NCI-H1105 treated with DMSO at 0.1 percent for 48 hours (cell line): ENCODE data around the gene NDUFS8.

Experiments
- DNase-seq: peaks from one replicate; lab custom pipeline; 2025; lab: John Stamatoyannopoulos, UW

NDUFS8 gene

DNA sequence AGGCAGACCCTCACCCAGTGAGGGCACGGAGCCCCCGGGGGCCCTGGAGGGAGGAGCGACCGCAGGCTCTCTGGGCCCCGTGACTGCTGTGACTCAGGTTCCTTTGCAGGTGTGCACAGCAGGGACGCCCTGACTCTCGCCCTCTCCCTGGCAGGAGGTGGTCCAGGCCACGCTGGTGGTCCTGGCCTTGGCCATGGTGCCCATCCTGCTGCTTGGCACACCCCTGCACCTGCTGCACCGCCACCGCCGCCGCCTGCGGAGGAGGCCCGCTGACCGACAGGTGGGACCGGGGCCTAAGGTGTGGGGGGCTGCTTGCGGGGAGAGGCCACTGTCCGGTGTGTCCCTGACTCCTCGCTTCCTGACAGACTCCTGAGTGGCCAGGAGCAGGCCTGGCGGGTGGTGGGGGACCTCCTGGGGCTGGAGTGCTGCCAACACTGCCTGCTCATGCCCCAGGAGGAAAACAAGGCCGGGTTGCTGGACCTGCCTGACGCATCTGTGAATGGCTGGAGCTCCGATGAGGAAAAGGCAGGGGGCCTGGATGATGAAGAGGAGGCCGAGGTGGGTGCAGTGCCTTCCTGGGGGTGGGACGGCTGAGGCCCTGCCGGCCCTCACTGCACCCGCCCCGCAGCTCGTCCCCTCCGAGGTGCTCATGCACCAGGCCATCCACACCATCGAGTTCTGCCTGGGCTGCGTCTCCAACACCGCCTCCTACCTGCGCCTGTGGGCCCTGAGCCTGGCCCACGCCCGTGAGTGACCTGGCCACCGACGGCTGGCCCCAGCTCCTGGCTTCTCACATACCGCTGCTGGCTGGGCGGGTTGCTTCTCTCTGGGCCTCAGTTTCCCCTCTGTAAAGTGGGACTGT, 19.3 kb downstream of the NDUFS8 start:
- no peak for DNase-seq

DNA sequence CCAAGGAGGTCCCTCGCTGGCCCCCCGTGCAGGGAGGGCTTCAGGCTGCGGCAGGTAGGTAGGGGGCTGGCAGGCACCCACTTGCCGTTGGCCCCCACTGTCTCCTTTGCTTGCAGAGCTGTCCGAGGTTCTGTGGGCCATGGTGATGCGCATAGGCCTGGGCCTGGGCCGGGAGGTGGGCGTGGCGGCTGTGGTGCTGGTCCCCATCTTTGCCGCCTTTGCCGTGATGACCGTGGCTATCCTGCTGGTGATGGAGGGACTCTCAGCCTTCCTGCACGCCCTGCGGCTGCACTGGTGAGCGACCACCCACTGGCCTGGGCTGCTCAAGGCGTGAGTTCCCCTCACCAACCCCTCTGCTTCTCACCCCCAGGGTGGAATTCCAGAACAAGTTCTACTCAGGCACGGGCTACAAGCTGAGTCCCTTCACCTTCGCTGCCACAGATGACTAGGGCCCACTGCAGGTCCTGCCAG, 19.9 kb downstream of the NDUFS8 start:
- no peak for DNase-seq

DNA sequence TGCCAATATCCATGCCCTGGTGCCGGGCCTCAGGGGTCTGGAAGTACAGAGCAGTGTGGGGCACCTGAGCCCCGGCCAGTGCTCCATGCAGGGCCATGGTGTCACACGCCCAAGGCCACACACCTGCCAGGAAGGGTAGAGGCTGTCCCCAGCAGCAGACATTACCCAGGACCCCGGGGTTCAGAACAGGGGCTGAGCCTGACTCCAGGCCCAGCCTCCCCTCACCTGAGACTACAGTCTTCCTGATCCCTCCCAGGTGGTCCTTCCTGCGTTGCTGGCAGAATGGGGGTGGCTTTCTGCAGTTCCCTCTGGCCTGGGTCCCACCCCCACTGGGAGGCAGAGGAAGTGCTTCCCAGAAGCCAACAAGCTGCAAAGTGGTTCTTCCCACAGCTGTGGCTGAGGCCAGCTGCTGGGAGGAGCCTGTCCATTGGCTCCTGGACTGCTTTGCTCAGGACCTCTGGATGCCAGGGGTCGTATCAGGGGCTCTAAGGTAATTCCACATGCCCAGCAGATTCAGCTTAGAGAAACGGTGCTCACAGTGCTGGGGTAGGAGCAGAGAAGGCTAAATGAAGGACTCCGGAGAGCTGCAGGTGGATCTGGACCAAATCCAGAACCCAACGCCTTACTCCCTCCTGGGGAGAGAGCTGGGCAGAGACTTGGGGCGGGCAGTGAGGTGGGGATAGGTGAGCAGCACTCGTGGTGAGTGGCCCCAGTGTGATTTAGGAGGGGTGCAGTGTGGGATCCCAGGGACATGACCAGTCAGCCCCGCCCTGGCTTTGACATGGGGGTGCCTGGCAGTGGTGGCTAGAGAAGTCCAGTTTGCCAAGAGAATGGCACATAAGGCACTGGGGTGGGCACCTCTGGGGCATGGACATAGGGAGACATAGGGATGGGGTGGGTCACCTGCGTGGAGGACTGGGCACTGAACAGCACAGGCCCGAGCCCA, 21.0 kb downstream of the NDUFS8 start:
- no peak for DNase-seq

DNA sequence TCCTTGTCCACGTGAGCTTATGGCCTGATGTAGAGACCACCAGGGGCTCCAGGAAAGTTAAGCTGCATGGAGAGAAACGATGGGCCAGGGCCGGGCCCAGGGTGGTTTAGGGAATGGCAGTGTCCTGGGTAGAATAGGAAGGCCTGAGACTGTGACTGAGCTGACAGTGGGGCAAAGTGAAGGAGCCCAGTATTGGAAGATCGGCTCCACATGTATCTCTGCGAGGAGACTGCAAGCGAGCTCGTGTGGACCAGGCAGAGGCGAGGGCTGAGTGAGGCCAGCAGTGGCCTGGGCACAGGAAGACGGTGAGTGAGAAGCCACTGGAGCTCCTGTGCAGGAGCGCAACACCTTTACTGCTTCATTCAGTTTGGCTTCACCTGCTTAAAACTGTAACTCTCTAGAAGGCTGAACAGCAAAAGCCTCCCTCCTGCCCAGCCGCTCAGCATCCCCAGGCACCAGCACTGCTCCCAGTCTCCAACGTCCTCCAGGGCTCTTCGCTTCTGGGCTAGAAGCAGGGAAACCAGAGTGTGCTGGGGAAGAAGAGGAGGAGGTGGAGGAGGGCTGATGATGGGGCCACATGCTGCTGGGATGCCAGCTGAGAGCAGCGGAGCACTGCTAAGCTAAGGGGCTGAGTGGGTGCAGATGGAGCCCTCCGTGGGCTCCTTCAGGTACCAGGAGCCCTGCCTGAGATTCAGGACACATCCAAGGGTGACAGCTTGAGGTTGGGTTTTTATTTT, 21.8 kb downstream of the NDUFS8 start:
- DNase-seq, result no peak

DNA sequence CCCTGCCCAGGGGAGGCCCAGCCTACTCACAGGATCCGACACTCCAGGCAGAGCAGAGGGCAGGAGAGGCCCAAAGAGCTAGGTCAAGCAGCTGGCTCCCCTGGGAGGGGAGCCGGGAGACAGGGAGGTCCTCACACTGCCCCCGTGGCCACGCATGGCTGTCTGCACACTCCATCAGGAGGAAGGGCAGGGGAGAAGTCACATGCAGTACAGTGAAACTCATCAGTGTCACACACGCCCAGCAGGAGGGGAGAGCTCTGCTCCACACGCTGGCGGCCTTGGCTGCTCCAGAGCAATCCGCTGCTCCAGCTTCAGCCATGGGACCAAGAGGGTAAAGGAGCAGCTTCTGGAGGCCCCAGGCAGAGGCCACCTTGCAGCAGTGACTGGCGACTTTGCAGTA, 22.6 kb downstream of the NDUFS8 start:
- no peak for DNase-seq

DNA sequence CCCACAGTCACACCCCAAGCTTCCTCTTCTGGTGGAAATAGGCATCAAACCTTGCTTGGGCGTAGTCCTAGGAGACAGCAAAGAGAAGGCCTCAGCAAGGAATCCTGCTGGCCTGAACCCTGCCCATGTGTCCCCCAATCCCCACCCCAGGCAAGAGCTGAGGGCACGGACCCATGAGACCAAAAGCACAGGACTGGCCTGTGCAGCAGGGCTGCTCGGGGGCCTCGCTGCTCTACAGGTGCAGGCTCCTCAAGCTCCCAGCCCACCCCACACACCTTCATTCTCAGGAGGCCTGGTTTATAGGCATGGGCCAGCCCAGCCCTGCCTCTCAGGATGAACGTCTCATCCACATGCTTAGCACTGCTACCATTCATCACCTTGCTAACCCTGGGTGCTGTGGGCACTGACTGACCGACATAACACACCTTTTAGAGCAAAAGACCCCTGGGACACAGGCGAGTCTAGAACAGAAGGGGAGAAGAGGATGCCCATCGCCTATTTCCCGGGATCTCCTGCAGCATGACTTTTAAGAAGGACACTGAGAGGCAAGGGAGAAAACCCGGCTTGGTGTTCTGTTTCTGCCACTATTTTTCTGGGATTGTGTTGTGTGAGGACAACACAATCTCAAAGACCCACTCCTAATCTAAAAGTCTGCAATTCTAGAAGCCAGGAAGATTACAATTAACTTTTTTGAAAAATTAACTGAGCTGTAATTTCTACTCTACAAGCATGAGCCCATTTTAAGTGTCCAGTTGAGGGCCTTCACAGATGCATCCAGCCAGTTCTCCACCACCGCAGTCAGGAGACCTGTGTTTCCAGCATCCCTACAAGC, 23.7 kb downstream of the NDUFS8 start:
- DNase-seq, result no peak

DNA sequence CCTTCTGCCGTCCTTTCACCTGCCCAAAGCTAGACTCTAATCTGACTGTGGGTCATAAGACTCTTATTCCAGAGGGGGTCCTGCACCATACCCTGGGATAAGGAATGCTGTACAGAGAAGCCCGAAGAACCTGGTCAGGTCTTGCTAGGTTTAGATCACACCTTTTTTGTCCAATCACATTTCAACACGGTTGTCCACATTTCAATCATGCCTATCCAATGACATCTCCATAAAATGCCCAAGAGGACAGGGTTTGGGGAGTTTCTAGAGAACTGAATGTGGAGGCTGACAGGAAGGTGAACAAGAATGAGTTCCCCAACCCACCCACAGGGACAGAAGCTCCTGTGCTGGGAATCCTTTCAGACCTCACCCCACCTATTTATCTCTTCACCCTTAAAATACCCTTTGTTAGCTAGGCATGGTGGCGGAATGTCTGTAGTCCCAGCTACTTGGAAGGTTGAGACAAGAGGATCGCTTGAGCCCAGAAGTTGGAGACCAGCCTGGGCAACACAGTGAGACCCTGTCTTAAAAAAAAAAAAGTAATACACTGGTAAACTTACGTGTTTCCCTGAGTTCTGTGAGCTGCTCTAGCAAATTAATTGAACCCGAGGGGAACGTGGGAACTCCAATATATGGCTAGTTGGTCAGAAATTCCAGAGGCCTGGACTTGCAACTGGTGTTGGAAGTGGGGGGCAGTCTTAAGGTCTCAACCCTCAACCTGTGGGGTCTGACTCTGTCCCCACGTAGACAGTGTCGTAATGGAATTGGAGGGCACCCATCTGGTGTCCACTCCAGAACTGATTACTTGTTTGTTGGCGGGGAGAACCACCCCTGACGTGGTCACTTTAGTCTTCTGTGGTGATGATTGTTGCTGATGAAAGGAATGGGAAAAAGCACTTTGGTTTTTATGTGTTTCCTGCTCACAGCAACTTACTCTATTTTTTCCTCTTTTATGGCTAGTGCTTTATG, 26.1 kb downstream of the NDUFS8 start:
- no peak for DNase-seq

DNA sequence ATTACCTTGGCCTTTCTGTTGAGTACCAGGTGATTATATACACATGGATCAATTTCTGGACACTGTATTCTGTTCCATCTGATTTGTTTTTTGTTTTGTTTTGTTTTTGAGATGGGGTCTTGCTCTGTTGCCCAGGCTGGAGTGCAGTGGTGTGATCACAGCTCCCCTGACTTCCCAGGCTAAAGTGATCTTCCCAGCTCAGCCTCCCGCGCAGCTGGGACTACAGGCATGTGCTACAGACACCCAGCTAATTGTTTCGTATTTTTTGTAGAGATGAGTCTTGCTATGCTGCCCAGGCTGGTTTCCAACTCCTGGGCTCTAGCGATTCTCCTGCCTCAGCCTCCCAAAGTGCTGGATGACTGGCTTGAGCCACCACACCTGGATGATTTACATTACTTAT, 27.3 kb downstream of the NDUFS8 start:
- no peak for DNase-seq

DNA sequence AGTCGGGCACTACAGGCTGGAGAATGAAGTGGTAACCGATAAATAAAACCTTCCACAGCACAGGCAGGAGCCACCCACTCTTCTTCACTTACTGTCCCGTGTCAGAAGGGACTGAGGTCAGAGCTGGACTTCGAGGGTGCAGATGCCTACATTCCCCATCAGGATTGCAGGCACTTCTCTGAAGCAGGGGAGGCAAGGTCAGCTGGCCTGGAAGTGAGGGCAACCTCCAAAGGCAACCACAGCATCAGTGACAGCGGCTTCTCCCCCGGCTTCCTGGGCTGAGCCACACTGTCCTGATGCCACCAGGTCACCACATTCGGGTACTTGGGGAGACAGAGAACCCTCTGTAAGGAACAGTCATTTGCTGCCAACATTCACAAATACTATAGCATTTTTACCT, 31.0 kb downstream of the NDUFS8 start:
- DNase-seq, result no peak

DNA sequence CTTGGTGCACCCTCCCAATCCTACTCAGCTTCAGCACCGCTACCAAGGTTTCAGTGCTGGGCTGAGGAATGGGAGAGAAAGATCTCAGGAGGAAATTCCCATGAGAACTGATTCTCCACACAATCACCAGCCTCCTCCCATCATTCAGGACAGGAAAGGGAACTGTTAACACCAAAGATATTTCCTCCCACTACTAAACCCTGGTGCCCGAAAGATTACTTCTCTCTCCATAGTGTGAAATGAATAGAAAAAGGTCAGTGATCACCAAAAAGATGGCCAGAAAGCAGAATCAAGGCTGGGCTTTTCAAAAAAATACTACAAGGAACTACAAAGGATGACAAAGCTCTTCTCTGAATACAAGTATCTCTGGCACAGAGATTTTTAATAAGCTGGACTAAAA, 34.4 kb downstream of the NDUFS8 start:
- DNase-seq, result no peak

DNA sequence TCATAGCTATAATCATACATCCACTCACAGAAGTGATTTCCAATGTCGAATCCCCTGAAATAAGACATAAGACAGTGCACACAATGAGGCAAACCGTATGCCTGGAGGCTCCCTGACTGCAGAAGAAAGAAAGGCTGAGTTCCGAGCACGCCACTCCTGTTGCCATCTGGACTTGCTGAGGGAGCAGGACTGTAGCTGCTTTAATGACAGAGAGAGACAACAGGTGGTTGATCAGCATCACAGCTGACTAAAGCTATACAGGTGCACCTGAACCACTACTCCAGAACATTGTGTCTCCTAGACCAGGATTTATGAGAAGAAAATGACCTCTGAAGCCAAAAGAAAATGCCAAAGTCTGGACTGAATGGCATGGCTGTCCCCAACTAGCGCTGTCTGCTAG, 35.4 kb downstream of the NDUFS8 start:
- no peak for DNase-seq

DNA sequence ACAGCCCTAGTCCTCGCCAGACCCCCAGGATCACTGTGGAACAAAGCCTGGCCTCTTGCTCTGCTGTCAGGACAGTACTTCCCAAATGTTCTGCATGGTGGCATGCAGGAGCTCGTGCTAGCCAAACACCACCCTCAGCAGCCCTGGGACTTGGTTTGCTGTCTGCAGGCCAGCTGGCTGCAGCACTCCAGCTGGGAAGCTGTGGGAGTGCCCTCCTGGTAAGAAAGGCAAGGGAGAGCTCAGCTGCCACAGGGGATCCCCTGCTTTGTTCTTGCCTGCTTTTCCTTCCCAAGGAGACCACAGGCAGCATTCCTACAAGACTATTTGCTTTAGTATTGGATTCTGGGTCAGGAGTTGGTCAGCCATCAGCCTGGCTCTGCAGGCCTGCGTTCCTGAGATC, 36.3 kb downstream of the NDUFS8 start:
- DNase-seq, result no peak

DNA sequence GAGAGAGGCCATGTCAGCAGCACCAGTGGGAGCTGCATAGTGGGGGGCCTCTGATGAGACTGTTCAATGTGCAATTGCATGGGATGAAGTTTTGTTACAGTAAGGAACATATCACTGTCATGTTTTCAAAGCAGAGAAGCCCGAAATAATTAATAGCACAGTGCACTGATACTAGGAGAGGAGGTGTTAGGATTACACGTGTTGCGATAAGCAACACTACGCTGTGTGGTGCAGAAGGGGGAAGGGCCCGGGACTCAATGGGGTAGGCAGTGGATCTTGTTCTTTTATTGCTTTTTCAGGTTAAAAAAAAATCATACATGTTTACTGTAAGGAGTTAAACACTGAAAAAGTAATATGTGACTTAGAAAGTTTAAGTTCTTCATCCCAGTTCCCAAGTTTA, 37.5 kb downstream of the NDUFS8 start:
- no peak for DNase-seq

DNA sequence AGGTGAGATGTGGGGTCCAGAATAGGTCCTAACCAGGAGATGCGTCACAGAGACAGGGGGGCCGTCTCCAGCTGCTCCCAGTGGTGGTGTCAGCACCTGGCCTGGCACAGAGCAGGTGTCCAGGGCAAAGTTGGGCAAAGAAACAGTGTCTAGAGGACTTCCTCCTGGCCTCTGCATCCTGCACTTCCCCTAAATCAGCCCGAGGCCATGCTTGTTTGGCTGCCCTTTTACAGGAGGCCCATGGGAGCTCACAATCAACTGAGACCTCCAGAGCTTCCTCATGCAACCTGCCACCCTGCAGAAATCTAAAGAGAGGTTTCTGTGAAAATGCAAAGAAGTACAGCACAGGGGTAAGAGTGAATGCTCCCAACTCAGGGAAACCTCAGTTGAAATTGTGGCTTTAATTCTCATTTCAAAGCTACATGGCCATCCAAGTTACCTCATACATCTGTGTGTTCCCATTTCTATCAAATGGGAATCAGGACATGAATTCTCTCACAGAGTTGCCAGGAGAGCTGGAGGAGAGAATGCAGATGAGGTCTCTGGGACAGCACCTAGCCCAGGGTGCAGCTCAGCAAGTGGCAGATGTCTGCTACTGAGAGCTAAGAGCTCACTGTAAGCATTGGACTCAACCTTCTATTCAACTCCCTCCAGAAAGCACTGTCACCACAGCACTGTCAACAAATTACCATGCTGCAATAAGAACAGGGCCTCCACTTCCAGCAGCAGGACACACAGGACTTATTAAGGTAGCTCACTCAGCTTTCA, 41.0 kb downstream of the NDUFS8 start:
- no peak for DNase-seq

DNA sequence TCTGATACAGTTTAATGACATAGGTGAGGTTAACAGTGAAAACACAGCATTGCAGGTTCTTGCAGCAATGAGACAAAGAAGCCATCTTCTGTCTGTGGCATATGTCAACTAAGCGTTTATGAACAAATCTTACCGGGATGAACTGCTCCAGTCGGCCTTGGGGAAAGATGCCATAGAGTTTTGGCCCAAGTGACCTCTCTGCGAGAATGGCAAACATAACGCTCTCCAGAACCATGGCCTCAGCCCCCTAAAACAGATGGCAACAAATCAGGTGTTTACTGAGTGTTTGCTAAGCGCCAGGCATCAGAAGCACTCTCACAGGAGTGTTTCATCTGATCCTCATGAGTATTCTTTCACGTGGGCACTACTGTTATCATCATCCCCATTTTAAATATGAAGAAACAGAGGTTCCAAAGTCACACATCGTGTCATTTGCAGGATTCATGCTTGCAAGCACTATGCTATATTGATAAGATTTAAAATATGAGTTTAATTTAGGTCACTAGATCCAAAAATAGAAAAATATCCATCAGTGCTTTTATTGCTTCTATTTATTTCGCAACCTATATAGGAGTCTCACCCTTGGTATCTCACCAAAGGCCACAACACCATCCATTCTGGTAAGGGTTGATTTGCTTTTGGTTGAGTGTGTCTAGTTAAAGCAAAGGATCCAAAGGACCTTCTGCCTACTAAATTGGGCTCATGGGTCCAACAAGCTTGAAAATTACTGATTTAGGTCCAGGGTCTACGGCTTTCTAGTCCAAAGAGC, 44.3 kb downstream of the NDUFS8 start:
- DNase-seq, result no peak

DNA sequence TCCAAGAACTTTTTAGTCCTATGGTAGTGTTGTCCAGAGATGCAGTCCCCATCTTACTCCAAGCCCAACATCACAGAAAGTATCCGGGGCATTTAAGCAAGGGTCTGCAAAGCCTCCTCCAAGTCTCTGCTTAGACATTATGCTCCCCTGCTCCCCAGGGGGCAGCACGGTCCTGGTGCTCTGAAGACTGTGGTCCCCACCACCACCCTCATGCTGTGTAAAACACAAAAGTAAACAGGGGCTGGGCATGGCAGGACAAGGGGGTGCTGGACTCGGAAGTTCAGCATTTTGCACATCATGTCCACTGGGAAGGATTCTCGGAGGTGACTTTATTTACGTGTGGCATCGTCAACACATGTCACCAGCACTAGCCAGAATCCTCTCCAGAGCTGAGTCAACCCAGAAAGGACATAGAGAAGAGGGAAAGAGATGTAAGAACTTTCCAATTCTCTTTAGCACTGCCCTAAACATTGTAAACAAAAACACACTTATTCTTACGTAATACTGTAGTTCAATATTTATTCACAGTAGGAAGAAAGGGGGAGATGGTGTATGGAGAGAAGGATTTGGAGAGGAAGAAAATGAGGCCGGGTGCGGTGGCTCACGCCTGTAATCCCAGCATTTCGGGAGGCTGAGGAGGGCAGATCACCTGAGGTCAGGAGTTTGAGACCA, 46.0 kb downstream of the NDUFS8 start:
- DNase-seq, result no peak

DNA sequence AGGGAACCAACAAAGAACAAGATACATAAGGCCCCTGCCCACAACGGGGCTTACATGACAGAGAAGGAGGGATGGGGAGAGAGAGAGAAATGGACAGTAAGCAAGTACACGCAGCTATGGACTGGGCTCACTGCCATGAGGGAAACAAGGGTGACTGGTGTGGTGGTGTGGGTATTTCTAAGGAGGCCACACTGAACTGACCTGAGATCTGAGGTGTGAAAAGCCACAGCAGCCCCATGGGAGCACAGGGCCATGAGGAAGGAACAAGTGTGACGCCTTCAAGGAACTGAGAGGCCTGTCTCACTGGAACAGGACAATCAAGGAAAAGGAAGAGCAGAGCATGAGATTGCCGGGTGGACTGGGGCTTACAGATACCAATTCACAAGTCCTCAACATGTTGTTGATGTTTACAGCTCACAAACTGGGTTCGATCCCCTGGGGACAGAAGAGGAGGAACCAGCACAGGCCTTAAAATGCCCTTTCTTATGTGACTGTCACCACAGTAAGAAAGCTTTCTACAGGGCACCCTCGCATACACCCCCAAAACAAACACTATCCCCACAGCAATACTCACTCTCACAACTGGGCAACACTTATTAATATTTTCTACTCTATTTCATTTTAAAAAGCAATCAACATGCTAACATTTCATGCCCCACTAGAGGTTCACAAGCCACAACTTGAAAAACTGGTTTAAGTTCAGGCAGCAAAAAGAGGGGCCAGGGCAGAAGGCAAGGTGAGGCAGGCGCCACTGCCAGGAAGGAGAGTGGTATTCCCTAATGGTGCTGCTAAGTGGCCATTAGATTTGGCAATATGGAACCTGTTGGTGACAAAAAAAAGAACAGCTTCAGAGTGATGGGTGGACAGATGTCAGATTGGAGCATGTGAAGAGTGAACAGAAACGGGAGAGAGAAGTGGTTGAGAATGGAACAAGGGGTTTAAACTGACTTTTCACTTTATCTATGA, 47.4 kb downstream of the NDUFS8 start:
- DNase-seq, result peak; percentile 11
